GM21825 (cell line): ENCODE results near the gene RNU1-3.
"Not testable (repeated sequence)": the region's sequence is repeated elsewhere in the genome, so short reads cannot be mapped to it uniquely, and the experiment has no call there.

Experiments
- ATAC-seq: cut with Tn5 transposase; IDR thresholded peaks from one replicate; pipeline ENCODE4 v1.9.1; 2021; ENCODE audit warnings: mild to moderate bottlenecking, moderate library complexity; ENCODE audit not compliant: unreplicated experiment

RNU1-3 gene

GRCh38 chr1:16641159-16641975 lies 25.4 kb downstream of the RNU1-3 start:
- not testable (repeated sequence) for ATAC-seq

- not testable (repeated sequence) for ATAC-seq
Measured at GRCh38 chr1:16639091-16640031, 27.4 kb downstream of the RNU1-3 start.

DNA sequence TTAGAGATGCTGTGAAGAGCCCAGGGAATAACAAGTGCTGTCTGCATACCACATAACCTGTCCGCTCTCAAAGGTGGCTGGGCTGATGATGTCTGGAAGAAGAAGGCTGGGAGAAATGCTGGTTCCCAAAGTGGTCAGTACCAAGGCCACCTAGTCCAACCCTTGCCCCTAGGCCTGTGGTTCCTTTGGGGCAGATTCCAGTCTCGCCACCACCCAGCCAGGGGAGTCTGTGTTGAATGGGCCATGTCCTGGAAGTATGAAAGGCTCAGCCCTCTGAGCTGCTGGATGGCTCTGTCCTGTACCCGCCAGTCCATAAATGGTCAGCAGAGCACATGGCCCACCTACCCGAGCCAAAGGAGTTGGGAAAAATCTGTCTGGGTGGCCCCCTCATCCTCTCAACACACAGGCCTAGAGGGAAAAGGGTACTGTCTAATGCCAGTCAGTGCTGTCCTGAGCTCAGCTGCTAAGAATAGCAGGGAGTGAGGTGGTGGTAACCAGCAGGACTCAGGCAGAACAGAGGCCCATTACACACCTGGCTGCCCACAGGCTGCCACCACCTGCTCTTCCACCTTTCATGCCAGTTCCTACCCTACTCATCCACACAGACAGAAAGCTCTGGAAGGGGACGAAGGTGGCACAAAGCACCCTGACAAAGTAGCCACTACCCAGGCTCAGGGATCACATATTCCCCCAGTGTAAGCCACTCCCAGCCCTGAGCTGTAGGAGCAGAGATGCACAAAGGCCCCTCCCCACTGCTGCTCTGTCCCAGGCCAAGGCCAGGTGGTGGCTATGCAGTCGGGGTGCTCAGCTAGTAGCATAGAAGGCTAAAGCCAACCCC lies 28.6 kb downstream of the RNU1-3 start:
- not testable (repeated sequence) for ATAC-seq

- not testable (repeated sequence) for ATAC-seq
Measured at GRCh38 chr1:16636551-16637195, 30.1 kb downstream of the RNU1-3 start.

- ATAC-seq: not testable (repeated sequence)
Measured at GRCh38 chr1:16635959-16636358, 30.8 kb downstream of the RNU1-3 start.

DNA sequence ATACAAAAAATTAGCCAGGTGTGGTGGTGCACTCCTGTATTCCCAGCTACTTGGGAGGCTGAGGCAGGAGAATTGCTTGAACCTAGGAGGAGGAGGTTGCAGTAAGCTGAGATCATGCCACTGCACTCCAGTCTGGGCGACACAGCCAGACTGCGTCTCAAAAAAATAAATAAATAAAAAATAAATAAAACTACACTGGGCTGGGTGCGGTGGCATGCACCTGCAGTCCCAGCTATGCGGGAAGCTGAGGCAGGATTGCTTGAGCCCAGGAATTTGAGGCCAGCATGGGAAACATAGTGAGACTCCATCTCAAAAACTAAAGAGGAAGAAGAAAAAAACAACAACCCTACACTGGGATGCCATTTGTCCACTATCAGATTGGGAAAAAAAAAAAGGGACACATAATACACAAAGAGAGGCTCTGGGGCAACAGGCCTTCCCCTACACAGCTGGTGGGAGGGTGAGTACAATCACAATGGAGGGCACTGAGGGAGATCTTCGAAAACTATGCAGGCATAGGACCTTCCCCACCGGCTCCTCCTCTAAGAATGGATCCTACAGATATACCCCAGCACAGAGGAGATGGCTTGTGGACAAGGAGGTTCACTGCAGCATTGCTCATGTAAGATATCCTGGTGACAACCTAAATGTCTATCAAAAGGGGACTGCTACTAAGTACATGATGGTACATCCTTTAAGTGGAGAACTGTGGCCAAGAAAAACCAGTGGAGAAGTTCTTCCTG lies 33.0 kb downstream of the RNU1-3 start:
- not testable (repeated sequence) for ATAC-seq

DNA sequence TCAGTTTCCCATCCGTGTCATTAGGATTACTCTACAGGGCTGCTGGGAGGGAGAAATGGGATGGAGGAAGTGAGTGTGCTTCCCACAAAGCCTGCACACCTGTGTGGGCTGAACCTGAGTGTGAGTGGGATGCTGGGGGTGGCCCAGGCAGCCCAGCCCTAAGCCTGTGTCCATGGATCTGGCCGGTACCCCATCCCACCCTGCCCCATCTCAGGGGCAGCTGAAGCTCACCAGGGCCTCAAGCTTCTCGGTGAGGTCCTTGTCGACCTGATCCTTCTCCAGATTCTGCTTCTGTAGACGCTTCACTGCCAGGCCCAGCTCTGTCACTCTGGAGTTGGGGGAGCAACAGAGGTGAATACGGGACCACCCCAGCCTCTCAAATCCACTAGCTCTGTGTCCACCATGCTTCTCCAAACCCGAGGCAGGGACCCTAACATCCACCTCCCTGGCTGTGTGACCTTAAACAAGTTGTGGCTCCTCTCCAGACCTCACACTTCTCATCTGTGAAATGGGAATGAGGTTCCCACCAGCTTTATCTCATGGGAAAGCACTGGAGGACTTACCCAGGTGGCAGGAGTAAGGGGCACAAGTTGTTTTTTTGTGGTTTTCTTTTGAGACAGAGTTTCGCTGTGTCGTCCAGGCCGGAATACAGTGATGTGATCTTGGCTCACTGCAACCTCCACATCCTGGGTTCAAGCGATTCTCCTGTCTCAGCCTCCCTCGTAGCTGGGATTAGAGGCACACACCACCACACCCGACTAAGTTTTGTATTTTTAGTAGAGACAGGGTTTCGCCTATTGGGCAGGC lies 34.5 kb downstream of the RNU1-3 start:
- not testable (repeated sequence) for ATAC-seq

- ATAC-seq: no peak
Measured at GRCh38 chr1:16631248-16632043, 35.3 kb downstream of the RNU1-3 start.

DNA sequence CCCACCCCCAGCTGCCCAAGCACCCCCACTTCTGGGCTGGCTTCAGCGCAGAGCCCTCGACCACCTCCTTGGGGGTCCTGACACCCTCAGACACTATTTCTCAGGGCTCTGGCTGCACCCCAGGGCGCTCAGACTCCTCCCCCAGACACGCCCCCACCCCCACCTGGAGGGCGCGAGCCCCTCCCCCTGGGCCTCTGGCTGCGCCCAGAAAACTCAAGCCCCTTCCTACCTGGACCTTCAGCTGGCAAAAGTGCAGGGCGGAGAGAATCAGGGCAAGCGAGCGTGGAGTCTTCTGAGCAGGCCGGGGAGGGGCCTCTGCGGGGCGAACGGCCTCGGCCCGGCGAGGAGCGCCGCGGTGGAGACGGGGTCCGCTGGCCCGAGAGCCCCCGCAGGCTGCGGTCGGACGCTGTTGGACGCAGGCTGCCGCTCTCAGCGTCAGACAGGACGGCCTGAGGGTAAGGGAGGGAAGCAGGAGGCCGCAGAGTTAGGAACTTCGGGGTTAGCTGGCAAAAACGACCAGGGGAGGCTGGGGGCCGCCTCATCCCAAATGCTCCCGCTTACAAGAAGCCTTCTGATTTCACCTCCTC lies 36.0 kb downstream of the RNU1-3 start:
- ATAC-seq: no peak

GRCh38 chr1:16629916-16630530 lies 36.7 kb downstream of the RNU1-3 start:
- not testable (repeated sequence) for ATAC-seq

DNA sequence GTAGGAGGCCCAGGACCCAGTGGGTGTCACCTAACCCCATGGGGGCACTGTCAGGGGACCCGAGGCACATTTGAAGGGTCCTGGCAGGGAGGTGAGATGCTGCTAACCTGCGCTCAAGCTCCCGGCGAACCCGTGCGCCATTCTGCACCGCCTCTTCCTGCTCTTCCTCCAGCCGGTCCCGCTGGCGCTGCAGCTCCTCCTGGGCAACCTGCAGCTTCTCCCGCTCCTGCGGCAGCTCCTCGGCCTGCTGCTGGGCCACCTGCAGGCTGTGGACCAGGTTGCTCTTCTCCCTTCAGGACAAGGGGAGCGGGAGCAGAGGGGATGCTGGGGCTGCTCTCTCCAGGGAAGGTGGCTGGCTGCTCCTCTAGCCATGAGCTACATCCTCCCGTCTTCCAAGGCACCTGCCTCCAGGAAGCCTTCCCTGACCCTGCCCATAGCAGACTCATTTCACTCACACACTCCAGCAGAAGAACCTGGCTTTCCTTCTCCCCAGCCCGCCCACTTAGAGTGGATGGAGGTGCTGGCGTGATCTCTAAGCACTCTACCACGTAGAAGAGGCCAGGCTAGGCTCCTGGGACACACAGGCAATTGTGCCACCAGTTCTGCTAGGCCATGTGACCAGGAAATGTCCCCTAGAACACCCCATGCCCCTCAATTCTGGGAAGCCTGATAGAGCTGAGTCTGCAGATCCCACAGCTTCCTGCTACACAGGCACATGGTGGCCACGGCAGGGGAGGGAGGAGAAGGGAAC lies 38.2 kb downstream of the RNU1-3 start:
- no peak for ATAC-seq

- ATAC-seq: not testable (repeated sequence)
Measured at GRCh38 chr1:16626409-16626983, 40.3 kb downstream of the RNU1-3 start.

DNA sequence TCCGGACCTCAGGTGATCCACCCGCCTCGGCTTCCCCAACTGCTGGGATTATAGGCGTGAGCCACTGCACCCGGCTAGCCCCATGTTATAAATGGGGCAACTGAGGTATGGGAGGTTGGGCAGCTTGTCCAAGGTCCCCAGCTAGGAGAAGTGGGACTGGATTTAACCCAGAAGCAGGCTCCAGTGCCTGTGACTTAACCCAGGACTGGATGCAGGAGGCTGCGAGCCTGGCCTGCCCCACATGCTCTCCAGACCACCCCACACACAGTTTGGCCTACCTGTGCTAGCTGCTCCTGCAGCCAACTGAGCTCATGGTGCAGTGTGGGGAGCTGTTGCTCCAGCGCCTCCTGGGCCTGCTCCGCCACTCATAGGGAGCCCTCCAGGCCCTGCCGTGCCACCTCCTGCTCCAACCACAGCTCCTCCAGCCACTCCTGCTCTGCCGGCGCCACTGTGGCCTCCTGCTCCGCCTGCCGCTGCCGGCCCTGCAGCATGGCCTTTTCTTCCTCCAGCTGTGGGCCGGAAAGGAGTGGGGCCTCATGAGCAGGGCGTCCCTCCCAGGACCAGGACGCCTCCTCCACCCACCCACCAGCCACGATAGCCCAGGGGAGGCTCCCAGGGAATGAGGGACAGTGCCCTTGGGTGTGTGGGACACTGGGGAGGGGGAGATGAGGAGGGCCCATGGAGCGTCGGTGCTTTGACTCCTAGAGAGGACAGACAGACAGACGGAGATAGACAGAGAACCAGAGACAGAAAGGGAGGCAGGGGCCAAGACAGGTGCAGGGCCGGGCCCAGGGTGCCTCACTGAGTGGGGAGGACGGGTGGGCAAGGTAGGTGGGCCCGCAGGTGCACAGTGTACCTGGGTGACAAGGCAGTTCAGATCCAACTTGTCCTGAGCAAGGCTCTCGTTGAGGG lies 41.0 kb downstream of the RNU1-3 start:
- no peak for ATAC-seq

DNA sequence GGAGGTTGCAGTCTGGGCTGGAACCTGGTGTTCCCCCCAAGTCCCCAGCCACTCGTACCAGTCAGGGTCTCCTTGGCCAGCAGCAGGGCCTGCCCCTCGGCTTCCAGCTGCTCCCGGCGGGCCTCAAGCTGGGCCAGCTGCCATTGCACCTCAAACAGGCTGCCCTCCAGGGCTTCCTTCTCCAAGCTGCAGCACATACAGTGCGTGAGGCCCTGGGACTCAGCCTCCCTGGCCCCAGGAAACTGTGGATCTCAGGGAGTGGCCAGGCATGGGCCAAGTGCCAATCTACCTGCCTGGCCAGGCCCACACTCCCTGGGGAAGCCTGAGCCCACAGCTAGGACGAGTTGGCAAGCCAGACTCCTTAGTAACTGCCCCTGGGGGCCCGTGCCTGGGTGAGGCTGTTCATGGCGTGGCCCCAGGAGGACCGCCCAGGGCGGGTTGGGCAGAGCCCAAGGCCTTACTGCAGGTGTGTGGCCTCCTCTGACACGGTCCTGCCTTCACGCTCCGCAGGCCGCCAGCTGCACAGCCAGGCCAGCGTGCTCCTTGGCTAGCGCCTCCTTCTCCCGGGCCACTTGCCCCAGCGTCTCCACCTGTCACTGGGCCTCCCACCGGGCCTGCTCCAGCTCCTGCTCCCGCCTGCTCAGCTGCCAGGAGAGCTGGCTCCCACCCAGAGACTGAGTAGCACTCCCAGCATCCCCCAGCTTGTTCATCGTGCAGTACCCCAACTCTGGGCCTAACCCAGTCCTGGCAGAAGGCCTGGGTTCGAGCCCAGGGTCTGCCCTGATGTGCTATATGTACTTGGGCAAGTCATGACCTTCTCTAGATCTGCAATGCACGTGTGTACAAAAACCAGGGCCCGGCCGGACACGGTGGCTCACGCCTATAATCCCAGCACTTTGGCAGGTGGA lies 42.7 kb downstream of the RNU1-3 start:
- not testable (repeated sequence) for ATAC-seq
